GM23338 (cell line): Measurements from ENCODE around the gene CTNND2. TPM values are rescaled to one million over a fixed set of nuclear protein-coding genes. Genes with fewer than 3 reads are reported as not detected.

Source experiments
- ATAC-seq: fragments of 200-7000 bp; cut with Tn5 transposase; 3 replicates; pipeline ENCODE4 v1.9.1; 2020
- DNase-seq: peaks from one replicate; pipeline ENCODE4 v3.0.0-alpha.2; 2015; ENCODE audit warnings: low spot score
- H2AFZ ChIP-seq: fragments of 200-600 bp; sonication (generic); 2 replicates; pipeline ENCODE4 v1.8.0; 2016; ENCODE audit warnings: antibody characterized with exemption, mild to moderate bottlenecking, moderate library complexity
- H3F3A ChIP-seq: fragments of 200-600 bp; sonication (generic); replicated peaks from 2 replicates; pipeline ENCODE4 v1.8.0; 2017; ENCODE audit warnings: antibody characterized with exemption, mixed run types, low read depth
- H3K27ac ChIP-seq: fragments of 200-600 bp; sonication (generic); 2 replicates; pipeline ENCODE4 v1.6.1; 2016; ENCODE audit warnings: low read depth
- H3K27me3 ChIP-seq: fragments of 200-600 bp; sonication (generic); 2 replicates; pipeline ENCODE4 v1.8.0; 2016; ENCODE audit warnings: mild to moderate bottlenecking, mixed run types, moderate library complexity; ENCODE audit not compliant: insufficient read depth
- H3K36me3 ChIP-seq: fragments of 200-600 bp; sonication (generic); 2 replicates; pipeline ENCODE4 v1.8.0; 2016; ENCODE audit warnings: mild to moderate bottlenecking; ENCODE audit not compliant: insufficient read depth
- H3K4me1 ChIP-seq: fragments of 200-600 bp; sonication (generic); 2 replicates; pipeline ENCODE4 v1.8.0; 2016; ENCODE audit warnings: mild to moderate bottlenecking, moderate library complexity; ENCODE audit not compliant: insufficient read depth
- H3K4me2 ChIP-seq: fragments of 200-600 bp; sonication (generic); 2 replicates; pipeline ENCODE4 v1.7.1; 2017; ENCODE audit warnings: mixed run types
- H3K4me3 ChIP-seq: fragments of 200-600 bp; sonication (generic); 2 replicates; pipeline ENCODE4 v1.6.1; 2016; ENCODE audit warnings: mixed run types
- H3K79me2 ChIP-seq: fragments of 200-600 bp; sonication (generic); replicated peaks from 2 replicates; pipeline ENCODE4 v1.8.0; 2017; ENCODE audit warnings: mild to moderate bottlenecking; ENCODE audit not compliant: insufficient read depth
- H3K9me2 ChIP-seq: fragments of 200-600 bp; sonication (generic); 2 replicates; pipeline ENCODE4 v1.8.0; 2017; ENCODE audit not compliant: insufficient read depth
- H4K20me1 ChIP-seq: fragments of 200-600 bp; sonication (generic); replicated peaks from 2 replicates; pipeline ENCODE4 v1.8.0; 2017; ENCODE audit warnings: mild to moderate bottlenecking; ENCODE audit not compliant: insufficient read depth
- H3K27ac Mint-ChIP-seq: 2 replicates; pipeline ENCODE4 v1.8.0; 2020; ENCODE audit warnings: inconsistent platforms, mild to moderate bottlenecking, moderate library complexity, mixed read lengths
- H3K27me3 Mint-ChIP-seq: 3 replicates; pipeline ENCODE4 v1.8.0; 2022; ENCODE audit warnings: low read depth, mild to moderate bottlenecking, moderate library complexity, mixed read lengths, inconsistent platforms; ENCODE audit not compliant: insufficient read depth, poor library complexity
- H3K36me3 Mint-ChIP-seq: 3 replicates; pipeline ENCODE4 v1.8.0; 2021; ENCODE audit warnings: low read depth, mild to moderate bottlenecking, inconsistent platforms, moderate library complexity, mixed read lengths
- H3K4me1 Mint-ChIP-seq: 3 replicates; pipeline ENCODE4 v1.8.0; 2020; ENCODE audit warnings: mild to moderate bottlenecking, inconsistent platforms, mixed read lengths
- H3K4me3 Mint-ChIP-seq: 3 replicates; pipeline ENCODE4 v1.8.0; 2021; ENCODE audit warnings: moderate library complexity, mild to moderate bottlenecking, inconsistent platforms, mixed read lengths
- H3K9me3 Mint-ChIP-seq: 3 replicates; pipeline ENCODE4 v1.8.0; 2020; ENCODE audit warnings: moderate library complexity, mild to moderate bottlenecking, inconsistent platforms, mixed read lengths
- CREB1 ChIP-seq: fragments of 250-450 bp; sonication (Bioruptor Pico); IDR thresholded peaks from 2 replicates; pipeline ENCODE4 v1.5.0; 2020; ENCODE audit warnings: low read depth, mild to moderate bottlenecking, moderate library complexity
- EZH2 ChIP-seq: fragments of 200-600 bp; sonication (generic); IDR thresholded peaks from one replicate; pipeline ENCODE4 v1.8.0; 2017; ENCODE audit warnings: antibody characterized with exemption, mild to moderate bottlenecking, low read depth; ENCODE audit not compliant: unreplicated experiment
- JUNB ChIP-seq: IDR thresholded peaks from one replicate; pipeline ENCODE4 v1.6.1; 2016; ENCODE audit warnings: antibody characterized with exemption; ENCODE audit not compliant: unreplicated experiment
- NANOG ChIP-seq: IDR thresholded peaks from 2 replicates; pipeline ENCODE4 v1.6.1; 2016; ENCODE audit warnings: antibody characterized with exemption, borderline replicate concordance
- REST ChIP-seq: IDR thresholded peaks from one replicate; pipeline ENCODE4 v1.6.1; 2018; ENCODE audit warnings: antibody characterized with exemption; ENCODE audit not compliant: unreplicated experiment
- ZNF114 ChIP-seq: fragments of 250-450 bp; sonication (Bioruptor Pico); IDR thresholded peaks from 2 replicates; pipeline ENCODE4 v1.5.0; 2020; ENCODE audit warnings: mild to moderate bottlenecking, moderate library complexity
- ZNF331 ChIP-seq: fragments of 250-450 bp; sonication (Bioruptor Pico); IDR thresholded peaks from 2 replicates; pipeline ENCODE4 v1.5.0; 2020; ENCODE audit warnings: low read depth, mild to moderate bottlenecking, moderate library complexity
- polyA plus RNA-seq: library from polyadenylated mRNA; unstranded; fragments of >200 nt; fragmentation: Nextera tagmentation; extraction: Ambion mirVana; gene quantifications from 2 replicates; pipeline ENCODE4 v1.2.1, GENCODE V29; 2016
- total RNA-seq: library from RNA; depleted of rRNA; stranded (reverse); fragments of >200 nt; shearing (Covaris generic); gene quantifications from 2 replicates; pipeline ENCODE4 v1.2.3, GENCODE V29; 2014
- TF ChIP-seq, protein P1 (sequence below), 2 experiments: fragments of 200-600 bp in 1 of 2; sonication (generic) in 1 of 2; conservative IDR thresholded peaks; 2 replicates each; pipeline versions ENCODE4 v1.5.1 to v1.6.1; 2016 to 2017; ENCODE audit warnings: antibody characterized with exemption in 2 of 2, low read depth in 2 of 2, mild to moderate bottlenecking in 2 of 2, moderate library complexity in 1 of 2
- TF ChIP-seq, protein P2 (sequence below): fragments of 250-450 bp; sonication (Bioruptor Pico); IDR thresholded peaks from 2 replicates; pipeline ENCODE4 v1.5.0; 2020; ENCODE audit warnings: mild to moderate bottlenecking, moderate library complexity

CTNND2 gene
- total and polyA plus RNA-seq, 2 experiments from 2014 or later = 5.1 to 7.0 TPM

GRCh38 chr5:11687498-11687897, 216.7 kb downstream of the CTNND2 start:
- Histone ChIP-seq H3F3A (no peaks in the 10 kb centered on the region), H3K36me3 (no peaks in the 10 kb centered on the region), H3K27me3 (no peaks in the 10 kb centered on the region), H3K4me1 (no peaks in the 10 kb centered on the region), H3K4me3 (no peak overlapping the region), H2AFZ (no peak overlapping the region), H3K79me2 (no peaks in the 10 kb centered on the region), H3K27ac (no peak overlapping the region), H3K4me2 (no peak overlapping the region), H4K20me1 (no peaks in the 10 kb centered on the region), H3K9me2 (no peaks in the 10 kb centered on the region)
- Mint-ChIP-seq H3K9me3 (no peaks in the 10 kb centered on the region), H3K27ac (no peak overlapping the region), H3K27me3 (no peaks in the 10 kb centered on the region), H3K4me1 (no peaks in the 10 kb centered on the region), H3K36me3 (no peaks in the 10 kb centered on the region), H3K4me3 (no peak overlapping the region)
- DNase-seq = no peak
- no peak for ATAC-seq
- TF ChIP-seq REST = no peak
- TF ChIP-seq, protein P1, sequence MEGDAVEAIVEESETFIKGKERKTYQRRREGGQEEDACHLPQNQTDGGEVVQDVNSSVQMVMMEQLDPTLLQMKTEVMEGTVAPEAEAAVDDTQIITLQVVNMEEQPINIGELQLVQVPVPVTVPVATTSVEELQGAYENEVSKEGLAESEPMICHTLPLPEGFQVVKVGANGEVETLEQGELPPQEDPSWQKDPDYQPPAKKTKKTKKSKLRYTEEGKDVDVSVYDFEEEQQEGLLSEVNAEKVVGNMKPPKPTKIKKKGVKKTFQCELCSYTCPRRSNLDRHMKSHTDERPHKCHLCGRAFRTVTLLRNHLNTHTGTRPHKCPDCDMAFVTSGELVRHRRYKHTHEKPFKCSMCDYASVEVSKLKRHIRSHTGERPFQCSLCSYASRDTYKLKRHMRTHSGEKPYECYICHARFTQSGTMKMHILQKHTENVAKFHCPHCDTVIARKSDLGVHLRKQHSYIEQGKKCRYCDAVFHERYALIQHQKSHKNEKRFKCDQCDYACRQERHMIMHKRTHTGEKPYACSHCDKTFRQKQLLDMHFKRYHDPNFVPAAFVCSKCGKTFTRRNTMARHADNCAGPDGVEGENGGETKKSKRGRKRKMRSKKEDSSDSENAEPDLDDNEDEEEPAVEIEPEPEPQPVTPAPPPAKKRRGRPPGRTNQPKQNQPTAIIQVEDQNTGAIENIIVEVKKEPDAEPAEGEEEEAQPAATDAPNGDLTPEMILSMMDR (conservative IDR thresholded peaks at IDR 0.05; ENCODE audit: low read depth in 2 of 2) = no peak
- TF ChIP-seq ZNF331 = no peak
- TF ChIP-seq JUNB = no peak
- TF ChIP-seq ZNF114 (CRISPR knock-in tag) = no peak
- TF ChIP-seq NANOG = no peak

DNA sequence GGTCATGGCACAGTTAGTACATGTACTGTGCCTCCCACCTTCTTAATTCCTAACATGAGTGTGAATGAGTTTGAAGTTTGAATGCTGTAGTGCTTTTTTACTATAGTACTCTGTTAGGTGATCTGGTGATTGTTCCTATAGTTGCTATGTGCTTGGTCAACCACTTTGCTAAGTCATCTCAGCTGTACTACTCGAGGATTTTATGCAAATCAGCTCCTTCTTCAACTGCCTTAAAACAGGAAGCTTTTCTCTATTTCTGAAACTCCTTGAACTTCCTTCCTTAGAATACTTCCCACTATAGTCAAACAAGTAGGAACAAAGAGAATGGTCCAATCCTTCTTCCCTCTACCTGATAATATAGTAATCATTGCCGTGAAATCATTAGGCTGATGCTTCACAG, 219.6 kb downstream of the CTNND2 start:
- ATAC-seq (no peak), DNase-seq (no peak)
- H3K27me3 ChIP-seq = no peaks in the 10 kb centered on the region
- Mint-ChIP-seq H3K27ac (no peak overlapping the region), H3K4me1 (peaks cover 18% of the 10 kb centered on the region), H3K36me3 (no peaks in the 10 kb centered on the region), H3K27me3 (no peaks in the 10 kb centered on the region), H3K9me3 (no peaks in the 10 kb centered on the region), H3K4me3 (no peak overlapping the region)
- no peaks in the 10 kb centered on the region for H3F3A ChIP-seq
- H3K36me3 ChIP-seq = no peaks in the 10 kb centered on the region
- H2AFZ ChIP-seq = no peak overlapping the region
- H3K79me2 ChIP-seq = no peaks in the 10 kb centered on the region
- peaks cover 7% of the 10 kb centered on the region for H3K9me2 ChIP-seq
- H3K4me1 ChIP-seq = no peaks in the 10 kb centered on the region
- no peak overlapping the region for H3K4me2 ChIP-seq
- H3K27ac ChIP-seq = no peak overlapping the region
- H3K4me3 ChIP-seq = no peak overlapping the region
- no peaks in the 10 kb centered on the region for H4K20me1 ChIP-seq
- TF ChIP-seq CREB1 (CRISPR knock-in tag) (no peak), EZH2 (no peak), ZNF114 (CRISPR knock-in tag) (no peak)
- TF ChIP-seq, protein P2, sequence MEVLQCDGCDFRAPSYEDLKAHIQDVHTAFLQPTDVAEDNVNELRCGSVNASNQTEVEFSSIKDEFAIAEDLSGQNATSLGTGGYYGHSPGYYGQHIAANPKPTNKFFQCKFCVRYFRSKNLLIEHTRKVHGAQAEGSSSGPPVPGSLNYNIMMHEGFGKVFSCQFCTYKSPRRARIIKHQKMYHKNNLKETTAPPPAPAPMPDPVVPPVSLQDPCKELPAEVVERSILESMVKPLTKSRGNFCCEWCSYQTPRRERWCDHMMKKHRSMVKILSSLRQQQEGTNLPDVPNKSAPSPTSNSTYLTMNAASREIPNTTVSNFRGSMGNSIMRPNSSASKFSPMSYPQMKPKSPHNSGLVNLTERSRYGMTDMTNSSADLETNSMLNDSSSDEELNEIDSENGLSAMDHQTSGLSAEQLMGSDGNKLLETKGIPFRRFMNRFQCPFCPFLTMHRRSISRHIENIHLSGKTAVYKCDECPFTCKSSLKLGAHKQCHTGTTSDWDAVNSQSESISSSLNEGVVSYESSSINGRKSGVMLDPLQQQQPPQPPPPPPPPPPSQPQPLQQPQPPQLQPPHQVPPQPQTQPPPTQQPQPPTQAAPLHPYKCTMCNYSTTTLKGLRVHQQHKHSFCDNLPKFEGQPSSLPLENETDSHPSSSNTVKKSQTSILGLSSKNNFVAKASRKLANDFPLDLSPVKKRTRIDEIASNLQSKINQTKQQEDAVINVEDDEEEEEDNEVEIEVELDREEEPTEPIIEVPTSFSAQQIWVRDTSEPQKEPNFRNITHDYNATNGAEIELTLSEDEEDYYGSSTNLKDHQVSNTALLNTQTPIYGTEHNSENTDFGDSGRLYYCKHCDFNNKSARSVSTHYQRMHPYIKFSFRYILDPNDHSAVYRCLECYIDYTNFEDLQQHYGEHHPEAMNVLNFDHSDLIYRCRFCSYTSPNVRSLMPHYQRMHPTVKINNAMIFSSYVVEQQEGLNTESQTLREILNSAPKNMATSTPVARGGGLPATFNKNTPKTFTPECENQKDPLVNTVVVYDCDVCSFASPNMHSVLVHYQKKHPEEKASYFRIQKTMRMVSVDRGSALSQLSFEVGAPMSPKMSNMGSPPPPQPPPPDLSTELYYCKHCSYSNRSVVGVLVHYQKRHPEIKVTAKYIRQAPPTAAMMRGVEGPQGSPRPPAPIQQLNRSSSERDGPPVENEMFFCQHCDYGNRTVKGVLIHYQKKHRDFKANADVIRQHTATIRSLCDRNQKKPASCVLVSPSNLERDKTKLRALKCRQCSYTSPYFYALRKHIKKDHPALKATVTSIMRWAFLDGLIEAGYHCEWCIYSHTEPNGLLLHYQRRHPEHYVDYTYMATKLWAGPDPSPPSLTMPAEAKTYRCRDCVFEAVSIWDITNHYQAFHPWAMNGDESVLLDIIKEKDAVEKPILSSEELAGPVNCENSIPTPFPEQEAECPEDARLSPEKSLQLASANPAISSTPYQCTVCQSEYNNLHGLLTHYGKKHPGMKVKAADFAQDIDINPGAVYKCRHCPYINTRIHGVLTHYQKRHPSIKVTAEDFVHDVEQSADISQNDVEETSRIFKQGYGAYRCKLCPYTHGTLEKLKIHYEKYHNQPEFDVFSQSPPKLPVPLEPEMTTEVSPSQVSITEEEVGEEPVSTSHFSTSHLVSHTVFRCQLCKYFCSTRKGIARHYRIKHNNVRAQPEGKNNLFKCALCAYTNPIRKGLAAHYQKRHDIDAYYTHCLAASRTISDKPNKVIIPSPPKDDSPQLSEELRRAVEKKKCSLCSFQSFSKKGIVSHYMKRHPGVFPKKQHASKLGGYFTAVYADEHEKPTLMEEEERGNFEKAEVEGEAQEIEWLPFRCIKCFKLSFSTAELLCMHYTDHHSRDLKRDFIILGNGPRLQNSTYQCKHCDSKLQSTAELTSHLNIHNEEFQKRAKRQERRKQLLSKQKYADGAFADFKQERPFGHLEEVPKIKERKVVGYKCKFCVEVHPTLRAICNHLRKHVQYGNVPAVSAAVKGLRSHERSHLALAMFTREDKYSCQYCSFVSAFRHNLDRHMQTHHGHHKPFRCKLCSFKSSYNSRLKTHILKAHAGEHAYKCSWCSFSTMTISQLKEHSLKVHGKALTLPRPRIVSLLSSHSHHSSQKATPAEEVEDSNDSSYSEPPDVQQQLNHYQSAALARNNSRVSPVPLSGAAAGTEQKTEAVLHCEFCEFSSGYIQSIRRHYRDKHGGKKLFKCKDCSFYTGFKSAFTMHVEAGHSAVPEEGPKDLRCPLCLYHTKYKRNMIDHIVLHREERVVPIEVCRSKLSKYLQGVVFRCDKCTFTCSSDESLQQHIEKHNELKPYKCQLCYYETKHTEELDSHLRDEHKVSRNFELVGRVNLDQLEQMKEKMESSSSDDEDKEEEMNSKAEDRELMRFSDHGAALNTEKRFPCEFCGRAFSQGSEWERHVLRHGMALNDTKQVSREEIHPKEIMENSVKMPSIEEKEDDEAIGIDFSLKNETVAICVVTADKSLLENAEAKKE = no peak
